ENCODE measurements around the gene PSIP1.

DNA sequence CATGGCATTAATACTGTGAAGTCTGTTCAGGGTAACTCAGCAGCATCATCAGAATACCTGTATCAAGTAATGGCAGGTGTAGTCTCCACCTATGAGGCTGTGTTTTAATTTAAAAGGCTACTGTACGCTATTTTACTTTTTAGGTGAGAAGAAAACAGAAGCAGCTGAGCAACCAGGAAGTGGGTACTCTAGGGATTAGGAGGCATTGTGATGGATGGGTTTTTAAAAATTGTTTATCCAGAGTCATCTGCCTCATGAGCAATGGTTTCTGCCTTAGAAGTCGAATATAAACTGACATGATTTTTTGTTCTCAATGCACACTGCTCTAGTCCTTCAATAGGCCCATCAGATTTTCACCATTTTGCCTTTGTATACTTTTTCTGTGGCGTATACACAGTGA is 42.6 kb downstream of the PSIP1 start:
- TF ChIP-seq, protein P1, sequence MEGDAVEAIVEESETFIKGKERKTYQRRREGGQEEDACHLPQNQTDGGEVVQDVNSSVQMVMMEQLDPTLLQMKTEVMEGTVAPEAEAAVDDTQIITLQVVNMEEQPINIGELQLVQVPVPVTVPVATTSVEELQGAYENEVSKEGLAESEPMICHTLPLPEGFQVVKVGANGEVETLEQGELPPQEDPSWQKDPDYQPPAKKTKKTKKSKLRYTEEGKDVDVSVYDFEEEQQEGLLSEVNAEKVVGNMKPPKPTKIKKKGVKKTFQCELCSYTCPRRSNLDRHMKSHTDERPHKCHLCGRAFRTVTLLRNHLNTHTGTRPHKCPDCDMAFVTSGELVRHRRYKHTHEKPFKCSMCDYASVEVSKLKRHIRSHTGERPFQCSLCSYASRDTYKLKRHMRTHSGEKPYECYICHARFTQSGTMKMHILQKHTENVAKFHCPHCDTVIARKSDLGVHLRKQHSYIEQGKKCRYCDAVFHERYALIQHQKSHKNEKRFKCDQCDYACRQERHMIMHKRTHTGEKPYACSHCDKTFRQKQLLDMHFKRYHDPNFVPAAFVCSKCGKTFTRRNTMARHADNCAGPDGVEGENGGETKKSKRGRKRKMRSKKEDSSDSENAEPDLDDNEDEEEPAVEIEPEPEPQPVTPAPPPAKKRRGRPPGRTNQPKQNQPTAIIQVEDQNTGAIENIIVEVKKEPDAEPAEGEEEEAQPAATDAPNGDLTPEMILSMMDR (IDR thresholded peaks at IDR 0.05): no peak
- no peak for TF ChIP-seq EP300 (IDR thresholded peaks at IDR 0.05)
- TF ChIP-seq POLR2A (IDR thresholded peaks at IDR 0.05): no peak
- no peak for TF ChIP-seq POLR2AphosphoS5 (IDR thresholded peaks at IDR 0.05)

All from gastroesophageal sphincter (tissue), 3 donors.